Smooth muscle cell (in vitro differentiated cells): ENCODE results near the gene NFAT5. TPM values are rescaled to one million over a fixed set of nuclear protein-coding genes. Genes with fewer than 3 reads are reported as not detected.

Source experiments
- DNase-seq: peaks from one replicate; lab custom pipeline; 2025; ENCODE audit not compliant: unreplicated experiment; lab: John Stamatoyannopoulos, UW
- H2AFZ ChIP-seq: fragments of 200-600 bp; sonication (generic); 2 replicates; pipeline ENCODE4 v1.6.0; 2016; ENCODE audit warnings: antibody characterized with exemption, low read depth, mild to moderate bottlenecking
- H3F3A ChIP-seq: fragments of 200-600 bp; sonication (generic); 2 replicates; pipeline ENCODE4 v1.6.0; 2017; ENCODE audit warnings: antibody characterized with exemption, low read depth
- H3K27ac ChIP-seq: fragments of 200-600 bp; sonication (generic); 2 replicates; pipeline ENCODE4 v1.5.1; 2016; ENCODE audit warnings: low read depth, mild to moderate bottlenecking
- H3K27me3 ChIP-seq: fragments of 200-600 bp; sonication (generic); 2 replicates; pipeline ENCODE4 v1.6.1; 2016; ENCODE audit warnings: low read depth, mild to moderate bottlenecking
- H3K36me3 ChIP-seq: fragments of 200-600 bp; sonication (generic); 2 replicates; pipeline ENCODE4 v1.5.1; 2016; ENCODE audit warnings: low read depth
- H3K4me1 ChIP-seq: fragments of 200-600 bp; sonication (generic); 2 replicates; pipeline ENCODE4 v1.5.1; 2016; ENCODE audit warnings: low read depth
- H3K4me2 ChIP-seq: fragments of 200-600 bp; sonication (generic); 2 replicates; pipeline ENCODE4 v1.6.0; 2016; ENCODE audit warnings: mild to moderate bottlenecking
- H3K4me3 ChIP-seq: fragments of 200-600 bp; sonication (generic); 2 replicates; pipeline ENCODE4 v1.5.1; 2016; ENCODE audit warnings: mild to moderate bottlenecking
- H3K79me2 ChIP-seq: fragments of 200-600 bp; sonication (generic); 2 replicates; pipeline ENCODE4 v1.6.0; 2016; ENCODE audit warnings: low read depth, mild to moderate bottlenecking
- H3K9ac ChIP-seq: fragments of 200-600 bp; sonication (generic); 2 replicates; pipeline ENCODE4 v1.6.0; 2016; ENCODE audit warnings: low read depth
- H3K9me3 ChIP-seq: fragments of 200-600 bp; sonication (generic); replicated peaks from 2 replicates; pipeline ENCODE4 v1.5.1; 2016; ENCODE audit warnings: low read depth
- H4K20me1 ChIP-seq: fragments of 200-600 bp; sonication (generic); 2 replicates; pipeline ENCODE4 v1.6.0; 2016; ENCODE audit warnings: low read depth
- WGBS: methylation state at CpG from one replicate; pipeline ENCODE4 v1.1.7; 2016; ENCODE audit warnings: low lambda C conversion rate; 5-methylcytosine and 5-hydroxymethylcytosine counted together
- polyA plus RNA-seq: library from polyadenylated mRNA; unstranded; fragments of >200 nt; fragmentation: Nextera tagmentation; extraction: Ambion mirVana; gene quantifications from 2 replicates; pipeline ENCODE4 v1.2.1, GENCODE V29; 2016
- total RNA-seq: library from RNA; depleted of rRNA; stranded (reverse); fragments of >200 nt; gene quantifications from 2 replicates; pipeline ENCODE4 v1.2.3, GENCODE V29; 2014
- TF ChIP-seq, protein P1 (sequence below): fragments of 200-600 bp; sonication (generic); IDR thresholded peaks from 2 replicates; pipeline ENCODE4 v1.5.1; 2017; ENCODE audit warnings: borderline replicate concordance, mild to moderate bottlenecking, antibody characterized with exemption; ENCODE audit not compliant: insufficient read depth, poor library complexity, severe bottlenecking

The NFAT5 gene
- total and polyA plus RNA-seq, 2 experiments from 2014 or later: 4.2 to 44.3 TPM

DNA sequence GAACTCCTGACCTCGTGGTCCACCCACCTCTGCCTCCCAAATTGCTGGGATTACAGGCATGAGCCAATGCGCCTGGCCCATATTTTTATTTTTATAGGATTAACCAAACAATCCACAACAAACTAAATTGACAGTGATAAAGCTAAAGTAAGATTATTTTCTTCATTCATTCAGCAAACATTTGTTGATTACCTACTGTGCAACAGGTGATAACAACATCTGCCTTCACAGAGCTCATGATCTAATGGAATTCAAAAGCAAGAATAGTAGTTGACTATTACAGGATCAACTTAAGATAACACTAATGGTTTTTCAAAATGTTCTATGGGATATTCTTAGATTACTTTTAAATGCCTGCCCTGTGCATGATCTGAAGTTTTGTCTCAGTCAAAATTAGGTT, 122.8 kb downstream of the NFAT5 start:
- H3K27ac ChIP-seq: no peak overlapping the region
- WGBS: 96% methylated on average over 2 of the region's 2 CpGs
- H3K4me2 ChIP-seq: no peak overlapping the region
- no peak overlapping the region for H3K4me3 ChIP-seq
- no peaks in the 10 kb centered on the region for H3K79me2 ChIP-seq
- H3K9ac ChIP-seq: no peak overlapping the region
- DNase-seq: no peak
- no peaks in the 10 kb centered on the region for H3K4me1 ChIP-seq
- H4K20me1 ChIP-seq: peaks cover 12% of the 10 kb centered on the region
- peaks cover 20% of the 10 kb centered on the region for H3K36me3 ChIP-seq
- no peaks in the 10 kb centered on the region for H3K9me3 ChIP-seq
- no peak overlapping the region for H2AFZ ChIP-seq
- peaks cover 35% of the 10 kb centered on the region for H3F3A ChIP-seq
- TF ChIP-seq, protein P1, sequence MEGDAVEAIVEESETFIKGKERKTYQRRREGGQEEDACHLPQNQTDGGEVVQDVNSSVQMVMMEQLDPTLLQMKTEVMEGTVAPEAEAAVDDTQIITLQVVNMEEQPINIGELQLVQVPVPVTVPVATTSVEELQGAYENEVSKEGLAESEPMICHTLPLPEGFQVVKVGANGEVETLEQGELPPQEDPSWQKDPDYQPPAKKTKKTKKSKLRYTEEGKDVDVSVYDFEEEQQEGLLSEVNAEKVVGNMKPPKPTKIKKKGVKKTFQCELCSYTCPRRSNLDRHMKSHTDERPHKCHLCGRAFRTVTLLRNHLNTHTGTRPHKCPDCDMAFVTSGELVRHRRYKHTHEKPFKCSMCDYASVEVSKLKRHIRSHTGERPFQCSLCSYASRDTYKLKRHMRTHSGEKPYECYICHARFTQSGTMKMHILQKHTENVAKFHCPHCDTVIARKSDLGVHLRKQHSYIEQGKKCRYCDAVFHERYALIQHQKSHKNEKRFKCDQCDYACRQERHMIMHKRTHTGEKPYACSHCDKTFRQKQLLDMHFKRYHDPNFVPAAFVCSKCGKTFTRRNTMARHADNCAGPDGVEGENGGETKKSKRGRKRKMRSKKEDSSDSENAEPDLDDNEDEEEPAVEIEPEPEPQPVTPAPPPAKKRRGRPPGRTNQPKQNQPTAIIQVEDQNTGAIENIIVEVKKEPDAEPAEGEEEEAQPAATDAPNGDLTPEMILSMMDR: no peak
- no peaks in the 10 kb centered on the region for H3K27me3 ChIP-seq

DNA sequence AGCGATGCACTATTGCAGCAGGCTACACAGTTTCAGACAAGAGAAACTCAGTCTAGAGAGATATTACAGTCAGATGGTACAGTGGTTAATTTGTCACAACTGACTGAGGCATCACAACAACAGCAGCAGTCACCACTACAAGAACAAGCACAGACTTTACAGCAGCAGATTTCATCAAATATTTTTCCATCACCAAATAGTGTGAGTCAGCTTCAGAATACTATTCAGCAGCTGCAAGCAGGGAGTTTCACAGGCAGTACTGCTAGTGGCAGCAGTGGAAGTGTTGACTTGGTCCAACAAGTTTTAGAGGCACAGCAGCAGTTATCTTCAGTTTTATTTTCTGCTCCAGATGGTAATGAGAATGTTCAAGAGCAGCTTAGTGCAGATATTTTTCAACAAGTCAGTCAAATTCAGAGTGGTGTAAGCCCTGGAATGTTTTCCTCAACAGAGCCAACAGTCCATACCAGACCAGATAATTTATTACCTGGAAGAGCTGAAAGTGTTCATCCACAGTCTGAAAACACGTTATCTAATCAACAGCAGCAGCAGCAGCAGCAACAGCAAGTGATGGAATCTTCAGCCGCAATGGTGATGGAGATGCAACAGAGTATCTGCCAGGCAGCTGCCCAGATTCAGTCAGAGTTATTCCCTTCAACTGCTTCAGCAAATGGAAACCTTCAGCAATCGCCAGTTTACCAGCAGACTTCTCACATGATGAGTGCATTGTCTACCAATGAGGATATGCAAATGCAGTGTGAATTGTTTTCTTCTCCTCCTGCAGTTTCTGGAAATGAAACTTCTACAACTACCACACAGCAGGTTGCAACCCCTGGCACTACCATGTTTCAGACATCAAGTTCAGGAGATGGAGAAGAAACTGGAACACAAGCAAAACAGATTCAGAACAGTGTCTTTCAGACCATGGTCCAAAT, 126.5 kb downstream of the NFAT5 start:
- H2AFZ ChIP-seq: no peak overlapping the region
- H4K20me1 ChIP-seq: peaks cover 29% of the 10 kb centered on the region
- TF ChIP-seq, protein P1: no peak
- H3K36me3 ChIP-seq: peaks cover 42% of the 10 kb centered on the region
- H3K9me3 ChIP-seq: no peaks in the 10 kb centered on the region
- H3K9ac ChIP-seq: no peak overlapping the region
- H3K4me3 ChIP-seq: no peak overlapping the region
- H3K4me2 ChIP-seq: no peak overlapping the region
- 77% methylated on average over 4 of the region's 4 CpGs for WGBS
- H3K4me1 ChIP-seq: no peaks in the 10 kb centered on the region
- peaks cover 20% of the 10 kb centered on the region for H3K79me2 ChIP-seq
- peaks cover 36% of the 10 kb centered on the region for H3F3A ChIP-seq
- H3K27ac ChIP-seq: peak overlapping the region; percentile 61
- no peaks in the 10 kb centered on the region for H3K27me3 ChIP-seq
- DNase-seq: no peak

DNA sequence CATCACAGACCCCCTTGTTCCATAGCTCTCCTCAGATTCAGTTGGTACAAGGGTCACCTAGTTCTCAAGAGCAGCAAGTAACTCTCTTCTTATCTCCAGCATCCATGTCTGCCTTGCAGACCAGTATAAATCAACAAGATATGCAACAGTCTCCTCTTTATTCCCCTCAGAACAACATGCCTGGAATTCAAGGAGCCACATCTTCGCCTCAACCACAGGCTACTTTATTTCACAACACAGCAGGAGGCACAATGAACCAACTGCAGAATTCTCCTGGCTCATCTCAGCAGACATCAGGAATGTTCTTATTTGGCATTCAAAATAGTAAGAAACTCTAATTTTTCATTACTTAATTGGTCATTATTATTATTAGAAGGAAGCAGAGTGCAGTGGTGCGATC, 128.2 kb downstream of the NFAT5 start:
- H3K4me1 ChIP-seq: no peaks in the 10 kb centered on the region
- no peak overlapping the region for H2AFZ ChIP-seq
- H3K4me3 ChIP-seq: no peak overlapping the region
- H3K27me3 ChIP-seq: no peaks in the 10 kb centered on the region
- H3K9me3 ChIP-seq: no peaks in the 10 kb centered on the region
- peaks cover 36% of the 10 kb centered on the region for H4K20me1 ChIP-seq
- no peak overlapping the region for H3K4me2 ChIP-seq
- peaks cover 35% of the 10 kb centered on the region for H3K79me2 ChIP-seq
- TF ChIP-seq, protein P1: no peak
- peak overlapping the region; percentile 61 for H3K27ac ChIP-seq
- DNase-seq: no peak
- peaks cover 36% of the 10 kb centered on the region for H3F3A ChIP-seq
- H3K9ac ChIP-seq: no peak overlapping the region
- H3K36me3 ChIP-seq: peaks cover 42% of the 10 kb centered on the region
- 96% methylated on average over 2 of the region's 2 CpGs for WGBS
